Measurements from ENCODE around the gene APP. TPM values are rescaled to one million over a fixed set of nuclear protein-coding genes. Genes with fewer than 3 reads are reported as not detected.
A peak's percentile ranks its signal among the peaks of the same experiment; 100 is the strongest.

The APP gene
- total and polyA plus RNA-seq, 10 of the 15 experiments (the other 5 are each of a cell fraction or from before 2014, with no cell fraction given) = 8.8 to 94.9 (median 51.0) TPM

GRCh38 chr21:26167593-26167992, 3.0 kb downstream of the APP start:
- H3K4me1 ChIP-seq (ENCODE audit: control insufficient read depth, insufficient read depth, low read length) = no peaks in the 10 kb centered on the region
- peak overlapping the region; percentile 39; the same call in 1 of the 2 replicates for H3K4me3 ChIP-seq
- TF ChIP-seq KAT2A (conservative IDR thresholded peaks at IDR 0.05; ENCODE audit: control insufficient read depth, low read depth, low read length) = no peak
- peak; percentile 13 for TF ChIP-seq BCL3 (IDR thresholded peaks at IDR 0.05; ENCODE audit: borderline replicate concordance, insufficient read depth, low read depth, low read length, poor library complexity, severe bottlenecking)
- no TSS peak for BruUV-seq (replicated peaks)
- no peak overlapping the region for H3K27ac ChIP-seq (ENCODE audit: control insufficient read depth, insufficient read depth)
- DNase-seq (ENCODE audit: low read depth, low spot score) = no peak
- no peaks in the 10 kb centered on the region for H3K9me3 ChIP-seq (replicated peaks; ENCODE audit: control insufficient read depth, insufficient read depth, low read length)
- no peak overlapping the region for H3K9ac ChIP-seq (ENCODE audit: control insufficient read depth, insufficient read depth, low read length)
- no peak for FAIRE-seq
- 31% methylated on average over 9 of the region's 9 CpGs for WGBS (ENCODE audit: insufficient coverage, insufficient replicate concordance, low lambda C conversion rate, missing lambda C conversion rate)
- H3K27me3 ChIP-seq (replicated peaks in 1 of 2; ENCODE audit: control insufficient read depth in 2 of 2, insufficient read depth in 2 of 2, low read length in 1 of 2) = no peaks in the 10 kb centered on the region
- peak overlapping the region; percentile 47; the same call in 1 of the 2 replicates for H3K4me2 ChIP-seq (ENCODE audit: control insufficient read depth, insufficient read depth)
- ChIA-PET POLR2A (no interaction called here), CTCF (interaction anchor here (1.0 to 1.2 kb wide), 4 partner anchors 11 to 285 kb away, joined by 3 read pairs; no protein-coding TSS in a partner anchor), RAD21 (ENCODE audit: unreplicated experiment) (interaction anchor here (1.3 to 1.4 kb wide), 2 partner anchors 10 to 12 kb away, joined by 3 to 4 read pairs; no protein-coding TSS in a partner anchor), SMC1A (ENCODE audit: uncharacterized antibody, unreplicated experiment) (interaction anchor here (0.6 to 1.4 kb wide), 7 partner anchors 8 to 560 kb away, joined by 3 to 6 read pairs (median 3); no protein-coding TSS in a partner anchor)
- intact Hi-C loops (cut with micrococcal nuclease; ENCODE audit: unreplicated experiment) = loop anchor here (5.0 to 10.0 kb wide), 3 partner anchors 270 to 563 kb away; partner anchors contain the start of genes ATP5PF, GABPA and MRPL39
- no peak overlapping the region for H2AFZ ChIP-seq (ENCODE audit: control insufficient read depth, low read depth, low read length)
- ATAC-seq = no peak
- H4K20me1 ChIP-seq (ENCODE audit: control insufficient read depth, insufficient read depth) = no peaks in the 10 kb centered on the region
- H3K36me3 ChIP-seq (ENCODE audit: control insufficient read depth in 2 of 2, insufficient read depth in 2 of 2, low read length in 1 of 2) = no peaks in the 10 kb centered on the region
- peaks cover 39% of the 10 kb centered on the region for H3K79me2 ChIP-seq (ENCODE audit: control insufficient read depth, insufficient read depth, low read length)
- in situ Hi-C loops (cut with MboI) = loop anchor here (10.0 kb wide), 1 partner anchor 563 kb away; the partner anchor contains the start of gene MRPL39

- ChIA-PET POLR2A (no interaction called here), SMC1A (ENCODE audit: uncharacterized antibody, unreplicated experiment) (no interaction called here), RAD21 (ENCODE audit: unreplicated experiment) (no interaction called here), CTCF (interaction anchor here (1.7 kb wide), 1 partner anchor 9 kb away, joined by 5 read pairs; no protein-coding TSS in a partner anchor)
- intact Hi-C loops (cut with micrococcal nuclease; ENCODE audit: unreplicated experiment) (loop anchor here (5.0 to 10.0 kb wide), 3 partner anchors 268 to 561 kb away; partner anchors contain the start of genes ATP5PF, GABPA and MRPL39), in situ Hi-C loops (cut with MboI) (loop anchor here (10.0 kb wide), 1 partner anchor 561 kb away; the partner anchor contains the start of gene MRPL39)
- no peaks in the 10 kb centered on the region for H3K27me3 ChIP-seq (replicated peaks in 1 of 2; ENCODE audit: control insufficient read depth in 2 of 2, insufficient read depth in 2 of 2, low read length in 1 of 2)
- no peak overlapping the region for H3K9ac ChIP-seq (ENCODE audit: control insufficient read depth, insufficient read depth, low read length)
- H3K79me2 ChIP-seq (ENCODE audit: control insufficient read depth, insufficient read depth, low read length) = peaks cover 39% of the 10 kb centered on the region
- H3K4me3 ChIP-seq = no peak overlapping the region
- no peaks in the 10 kb centered on the region for H3K4me1 ChIP-seq (ENCODE audit: control insufficient read depth, insufficient read depth, low read length)
- no peak overlapping the region for H3K27ac ChIP-seq (ENCODE audit: control insufficient read depth, insufficient read depth)
- H3K9me3 ChIP-seq (replicated peaks; ENCODE audit: control insufficient read depth, insufficient read depth, low read length) = no peaks in the 10 kb centered on the region
- FAIRE-seq (no peak), ATAC-seq (no peak), DNase-seq (ENCODE audit: low read depth, low spot score) (no peak)
- no peaks in the 10 kb centered on the region for H4K20me1 ChIP-seq (ENCODE audit: control insufficient read depth, insufficient read depth)
- H3K4me2 ChIP-seq (ENCODE audit: control insufficient read depth, insufficient read depth) = no peak overlapping the region
- H3K36me3 ChIP-seq (ENCODE audit: control insufficient read depth in 2 of 2, insufficient read depth in 2 of 2, low read length in 1 of 2) = no peaks in the 10 kb centered on the region
- BruUV-seq (replicated peaks) = no TSS peak
- H2AFZ ChIP-seq (ENCODE audit: control insufficient read depth, low read depth, low read length) = no peak overlapping the region
- WGBS (ENCODE audit: insufficient coverage, insufficient replicate concordance, low lambda C conversion rate, missing lambda C conversion rate) = 30% methylated on average over 5 of the region's 5 CpGs
- TF ChIP-seq KLF5 (IDR thresholded peaks at IDR 0.05; ENCODE audit: partially characterized antibody) (no peak), BCL3 (IDR thresholded peaks at IDR 0.05; ENCODE audit: borderline replicate concordance, insufficient read depth, low read depth, low read length, poor library complexity, severe bottlenecking) (no peak), IRF4 (IDR thresholded peaks at IDR 0.05; ENCODE audit: low read depth, low read length) (no peak), LARP7 (IDR thresholded peaks at IDR 0.05) (no peak), PML (IDR thresholded peaks at IDR 0.05; ENCODE audit: low read length) (no peak)
- TF ChIP-seq, protein P1, sequence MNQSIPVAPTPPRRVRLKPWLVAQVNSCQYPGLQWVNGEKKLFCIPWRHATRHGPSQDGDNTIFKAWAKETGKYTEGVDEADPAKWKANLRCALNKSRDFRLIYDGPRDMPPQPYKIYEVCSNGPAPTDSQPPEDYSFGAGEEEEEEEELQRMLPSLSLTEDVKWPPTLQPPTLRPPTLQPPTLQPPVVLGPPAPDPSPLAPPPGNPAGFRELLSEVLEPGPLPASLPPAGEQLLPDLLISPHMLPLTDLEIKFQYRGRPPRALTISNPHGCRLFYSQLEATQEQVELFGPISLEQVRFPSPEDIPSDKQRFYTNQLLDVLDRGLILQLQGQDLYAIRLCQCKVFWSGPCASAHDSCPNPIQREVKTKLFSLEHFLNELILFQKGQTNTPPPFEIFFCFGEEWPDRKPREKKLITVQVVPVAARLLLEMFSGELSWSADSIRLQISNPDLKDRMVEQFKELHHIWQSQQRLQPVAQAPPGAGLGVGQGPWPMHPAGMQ (IDR thresholded peaks at IDR 0.05; ENCODE audit: borderline replicate concordance) = no peak
- TF ChIP-seq, protein P2, sequence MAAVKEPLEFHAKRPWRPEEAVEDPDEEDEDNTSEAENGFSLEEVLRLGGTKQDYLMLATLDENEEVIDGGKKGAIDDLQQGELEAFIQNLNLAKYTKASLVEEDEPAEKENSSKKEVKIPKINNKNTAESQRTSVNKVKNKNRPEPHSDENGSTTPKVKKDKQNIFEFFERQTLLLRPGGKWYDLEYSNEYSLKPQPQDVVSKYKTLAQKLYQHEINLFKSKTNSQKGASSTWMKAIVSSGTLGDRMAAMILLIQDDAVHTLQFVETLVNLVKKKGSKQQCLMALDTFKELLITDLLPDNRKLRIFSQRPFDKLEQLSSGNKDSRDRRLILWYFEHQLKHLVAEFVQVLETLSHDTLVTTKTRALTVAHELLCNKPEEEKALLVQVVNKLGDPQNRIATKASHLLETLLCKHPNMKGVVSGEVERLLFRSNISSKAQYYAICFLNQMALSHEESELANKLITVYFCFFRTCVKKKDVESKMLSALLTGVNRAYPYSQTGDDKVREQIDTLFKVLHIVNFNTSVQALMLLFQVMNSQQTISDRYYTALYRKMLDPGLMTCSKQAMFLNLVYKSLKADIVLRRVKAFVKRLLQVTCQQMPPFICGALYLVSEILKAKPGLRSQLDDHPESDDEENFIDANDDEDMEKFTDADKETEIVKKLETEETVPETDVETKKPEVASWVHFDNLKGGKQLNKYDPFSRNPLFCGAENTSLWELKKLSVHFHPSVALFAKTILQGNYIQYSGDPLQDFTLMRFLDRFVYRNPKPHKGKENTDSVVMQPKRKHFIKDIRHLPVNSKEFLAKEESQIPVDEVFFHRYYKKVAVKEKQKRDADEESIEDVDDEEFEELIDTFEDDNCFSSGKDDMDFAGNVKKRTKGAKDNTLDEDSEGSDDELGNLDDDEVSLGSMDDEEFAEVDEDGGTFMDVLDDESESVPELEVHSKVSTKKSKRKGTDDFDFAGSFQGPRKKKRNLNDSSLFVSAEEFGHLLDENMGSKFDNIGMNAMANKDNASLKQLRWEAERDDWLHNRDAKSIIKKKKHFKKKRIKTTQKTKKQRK (IDR thresholded peaks at IDR 0.05; ENCODE audit: low read depth, low read length) = no peak
Measured at GRCh38 chr21:26165331-26165730, 5.2 kb downstream of the APP start.

Measured in GM12878 (cell line).